Activated CD4-positive, alpha-beta T cell treated with anti-CD3 and anti-CD28 coated beads for 36 hours (primary cell): ENCODE measurements around the gene TRIM26. TPM values are rescaled to one million over a fixed set of nuclear protein-coding genes. Genes with fewer than 3 reads are reported as not detected.
A peak's percentile ranks its signal among the peaks of the same experiment; 100 is the strongest.
"Not testable (repeated sequence)": the region's sequence is repeated elsewhere in the genome, so short reads cannot be mapped to it uniquely, and the experiment has no call there.

ENCODE experiments used
- ATAC-seq: fragments of 200-7000 bp; cut with Tn5 transposase; one replicate; pipeline ENCODE4 v1.10.0; 2021; ENCODE audit warnings: mild to moderate bottlenecking, moderate library complexity
- CTCF ChIA-PET: fragments of 350-600 bp; sonication (Branson Sonifier 250); formaldehyde crosslinking; loops from one replicate; lab custom pipeline; 2021; ENCODE audit warnings: antibody characterized with exemption; lab: Charles Lee
- POLR2A ChIA-PET: fragments of 350-600 bp; sonication (Branson Sonifier 250); formaldehyde crosslinking; loops from one replicate; lab custom pipeline; 2021; ENCODE audit warnings: antibody characterized with exemption, inconsistent platforms; lab: Charles Lee
- DNase-seq: peaks from one replicate; pipeline ENCODE4 v3.0.0-alpha.2; 2020
- H3K27ac Mint-ChIP-seq: one replicate; pipeline ENCODE4 v1.8.0; 2021; ENCODE audit warnings: mixed read lengths
- H3K27me3 Mint-ChIP-seq: one replicate; pipeline ENCODE4 v1.8.0; 2021; ENCODE audit warnings: mixed read lengths
- H3K36me3 Mint-ChIP-seq: one replicate; pipeline ENCODE4 v1.8.0; 2021; ENCODE audit warnings: low read depth, mixed read lengths
- H3K4me1 Mint-ChIP-seq: one replicate; pipeline ENCODE4 v1.8.0; 2021; ENCODE audit warnings: mixed read lengths
- H3K4me3 Mint-ChIP-seq: one replicate; pipeline ENCODE4 v1.8.0; 2021; ENCODE audit warnings: mild to moderate bottlenecking, moderate library complexity, mixed read lengths
- H3K9me3 Mint-ChIP-seq: one replicate; pipeline ENCODE4 v1.8.0; 2021; ENCODE audit warnings: low read depth, mixed read lengths
- intact Hi-C, 2 experiments: fragments of 100-400 bp; cut with DNase I in 1 of 2; cut with micrococcal nuclease in 1 of 2; formaldehyde crosslinking; loops; one replicate each; pipeline versions ENCODE4 v1.14.2 to v1.15.1; 2022 to 2024; cut with DNase I, micrococcal nuclease
- total RNA-seq, 2 experiments: library from RNA; stranded (reverse); gene quantifications; one replicate each; pipeline ENCODE4 v1.2.3, GENCODE V29; 2021

Gene TRIM26
- total RNA-seq, 2 experiments from 2014 or later: 48.4 to 60.4 TPM

GRCh38 chr6:30142665-30143064 lies 70.5 kb downstream of the TRIM26 start:
- Mint-ChIP-seq H3K27me3 (peaks cover 37% of the 10 kb centered on the region), H3K27ac (no peak overlapping the region), H3K4me1 (no peaks in the 10 kb centered on the region), H3K4me3 (no peak overlapping the region), H3K9me3 (no peaks in the 10 kb centered on the region), H3K36me3 (no peaks in the 10 kb centered on the region)
- intact Hi-C loops: no loop called here
- ChIA-PET POLR2A (no interaction called here), CTCF (interaction anchor here (1.1 to 1.8 kb wide), 4 partner anchors 9 to 39 kb away, joined by 4 to 6 read pairs (median 6); no protein-coding TSS in a partner anchor)
- no peak for DNase-seq
- ATAC-seq: no peak

- POLR2A ChIA-PET, intact Hi-C loops, ATAC-seq, CTCF ChIA-PET, H3K4me1 Mint-ChIP-seq, H3K36me3 Mint-ChIP-seq, H3K9me3 Mint-ChIP-seq, H3K27ac Mint-ChIP-seq, DNase-seq, H3K4me3 Mint-ChIP-seq: not testable (repeated sequence)
- peaks cover 42% of the 10 kb centered on the region for H3K27me3 Mint-ChIP-seq
Measured at GRCh38 chr6:30140240-30140639, 73.0 kb downstream of the TRIM26 start.

DNA sequence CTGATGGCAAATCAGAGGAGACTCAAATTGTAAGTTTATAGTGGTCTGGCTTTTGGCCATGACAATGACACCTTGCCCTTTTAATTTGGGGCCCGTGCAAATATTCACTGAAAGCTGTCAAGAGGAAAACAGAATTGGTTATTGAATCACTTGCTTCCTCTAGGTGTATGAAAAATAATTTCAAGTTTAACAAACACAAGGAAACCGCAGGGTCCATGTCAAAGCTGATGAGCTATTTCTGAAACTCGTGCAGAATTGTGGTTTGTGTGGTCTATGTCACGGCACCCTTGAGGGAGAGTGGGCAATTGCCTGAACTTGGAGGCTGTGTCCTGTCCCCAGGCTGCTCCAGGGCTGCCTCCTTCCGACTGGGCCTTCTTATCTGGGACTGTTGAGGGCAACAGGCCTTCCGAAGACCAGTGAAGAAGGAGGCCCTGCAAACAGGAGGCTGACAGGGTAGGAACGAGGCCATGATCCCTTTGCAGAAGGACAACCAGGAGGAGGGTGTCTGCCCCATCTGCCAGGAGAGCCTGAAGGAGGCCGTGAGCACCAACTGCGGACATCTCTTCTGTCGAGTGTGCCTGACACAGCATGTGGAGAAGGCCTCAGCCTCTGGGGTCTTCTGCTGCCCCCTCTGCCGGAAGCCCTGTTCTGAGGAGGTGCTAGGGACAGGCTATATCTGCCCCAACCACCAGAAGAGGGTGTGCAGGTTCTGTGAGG lies 76.5 kb downstream of the TRIM26 start:
- DNase-seq: peak; percentile 18
- H3K27me3 Mint-ChIP-seq: peaks cover 40% of the 10 kb centered on the region
- ChIA-PET POLR2A (no interaction called here), CTCF (interaction anchor here (2.2 kb wide), 1 partner anchor 32 kb away, joined by 10 read pairs; no protein-coding TSS in a partner anchor)
- H3K9me3 Mint-ChIP-seq: no peaks in the 10 kb centered on the region
- no peak overlapping the region for H3K4me3 Mint-ChIP-seq
- H3K4me1 Mint-ChIP-seq: peaks cover 6% of the 10 kb centered on the region
- ATAC-seq: peak; percentile 47
- intact Hi-C loops: no loop called here
- H3K36me3 Mint-ChIP-seq: no peaks in the 10 kb centered on the region
- H3K27ac Mint-ChIP-seq: no peak overlapping the region

- Mint-ChIP-seq H3K36me3 (no peaks in the 10 kb centered on the region), H3K27me3 (peaks cover 43% of the 10 kb centered on the region), H3K9me3 (no peaks in the 10 kb centered on the region), H3K4me3 (no peak within 1 kb of the TSS), H3K27ac (no peak within 1 kb of the TSS), H3K4me1 (peaks cover 10% of the 10 kb centered on the region)
- POLR2A ChIA-PET: no interaction called here
- DNase-seq (no peak), ATAC-seq (no peak)
- CTCF ChIA-PET: interaction anchor here (0.7 to 2.2 kb wide), 2 partner anchors 27 to 31 kb away, joined by 3 to 10 read pairs; no protein-coding TSS in a partner anchor
- intact Hi-C loops: no loop called here
Measured at GRCh38 chr6:30135757-30136156, 77.4 kb downstream of the TRIM26 start, which contains the start of gene TRIM40. TRIM40 (plus strand) TSS chr6:30136140; CDS start chr6:30137037, 897 bp downstream.

- ChIA-PET CTCF (interaction anchor here (1.0 to 2.2 kb wide), 2 partner anchors 9 to 31 kb away, joined by 3 to 10 read pairs; no protein-coding TSS in a partner anchor), POLR2A (no interaction called here)
- H3K4me1 Mint-ChIP-seq: peaks cover 16% of the 10 kb centered on the region
- H3K4me3 Mint-ChIP-seq: no peak overlapping the region
- no peaks in the 10 kb centered on the region for H3K36me3 Mint-ChIP-seq
- H3K27me3 Mint-ChIP-seq: peaks cover 47% of the 10 kb centered on the region
- no peak overlapping the region for H3K27ac Mint-ChIP-seq
- intact Hi-C loops: no loop called here
- ATAC-seq (no peak), DNase-seq (no peak)
- no peaks in the 10 kb centered on the region for H3K9me3 Mint-ChIP-seq
Measured at GRCh38 chr6:30135147-30135546, 78.1 kb downstream of the TRIM26 start.

Other genes starting within 250 kb of the TRIM26 start
- gene POLR1H, start 152.1 kb downstream of the TRIM26 start, total RNA-seq: 10 to 100 TPM; 38.2 to 65.0 TPM
- gene PPP1R11, start 146.2 kb downstream of the TRIM26 start, total RNA-seq: 10 to 100 TPM; 47.8 to 59.9 TPM
- gene RNF39, start 137.6 kb downstream of the TRIM26 start, total RNA-seq: not detected
- gene TRIM31, start 100.3 kb downstream of the TRIM26 start, total RNA-seq: not detected
- not detected for gene TRIM40, start 77.3 kb downstream of the TRIM26 start, total RNA-seq
- under 1 TPM; 0.11 to 0.16 TPM for gene TRIM10, start 52.2 kb downstream of the TRIM26 start, total RNA-seq
- under 1 TPM; 0.18 to 0.26 TPM for gene TRIM15, start 49.9 kb downstream of the TRIM26 start, total RNA-seq
- gene TRIM39, start 113.5 kb upstream of the TRIM26 start, total RNA-seq: 10 to 100 TPM; 16.5 to 17.5 TPM
- gene RPP21, start 131.8 kb upstream of the TRIM26 start, total RNA-seq: 10 to 100 TPM; 32.6 to 38.1 TPM